A549 (cell line): ENCODE measurements around the gene COL15A1.

Experiments
- CEBPB ChIP-seq, 2 experiments: fragments of >200 bp in 1 of 2; sonication (Bioruptor Twin) in 1 of 2; formaldehyde crosslinking in 1 of 2; IDR thresholded peaks; 2 replicates each; pipeline ENCODE4 v1.6.1; 2012 to 2016
- CTCF ChIP-seq: fragments of >200 bp; sonication (Bioruptor Twin); formaldehyde crosslinking; IDR thresholded peaks from 3 replicates; pipeline ENCODE4 v1.5.1; 2016
- EP300 ChIP-seq, 2 experiments: fragments of >200 bp; sonication (Bioruptor Twin); formaldehyde crosslinking; IDR thresholded peaks; 2 replicates in 1 of 2; 3 replicates in 1 of 2; pipeline ENCODE4 v1.6.1; 2016 to 2017
- HOXA7 ChIP-seq: fragments of 250-450 bp; sonication (Bioruptor Pico); IDR thresholded peaks from 2 replicates; pipeline ENCODE4 v1.5.0; 2020; ENCODE audit warnings: mild to moderate bottlenecking, moderate library complexity
- KDM1A ChIP-seq: fragments of 200-600 bp; sonication (generic); IDR thresholded peaks from 2 replicates; pipeline ENCODE4 v1.6.1; 2016; ENCODE audit warnings: low read depth, mild to moderate bottlenecking
- KDM5A ChIP-seq: fragments of 200-600 bp; sonication (generic); IDR thresholded peaks from 2 replicates; pipeline ENCODE4 v1.6.1; 2016; ENCODE audit warnings: antibody characterized with exemption, mild to moderate bottlenecking
- POLR2A ChIP-seq: IDR thresholded peaks from 2 replicates; pipeline ENCODE4 v1.6.1; 2012; ENCODE audit warnings: mild to moderate bottlenecking, low read length
- POLR2AphosphoS2 ChIP-seq: conservative IDR thresholded peaks from 2 replicates; pipeline ENCODE4 v1.6.1; 2012; ENCODE audit warnings: low read length, improper control_type of control experiment, inconsistent platforms
- RFX5 ChIP-seq: fragments of 450-650 bp; IDR thresholded peaks from 2 replicates; pipeline ENCODE4 v1.7.1; 2014; ENCODE audit warnings: antibody characterized with exemption, mild to moderate bottlenecking, moderate library complexity
- TP53 ChIP-seq: fragments of 250-450 bp; sonication (Bioruptor Pico); IDR thresholded peaks from 2 replicates; pipeline ENCODE4 v1.5.0; 2021; ENCODE audit warnings: mild to moderate bottlenecking, moderate library complexity
- USF2 ChIP-seq: fragments of 450-650 bp; IDR thresholded peaks from 2 replicates; pipeline ENCODE4 v1.6.1; 2014; ENCODE audit warnings: antibody characterized with exemption

- TF ChIP-seq KDM1A (no peak), CEBPB (IDR thresholded peaks at IDR 0.05) (no peak), RFX5 (no peak), EP300 (IDR thresholded peaks at IDR 0.05) (no peak), HOXA7 (CRISPR knock-in tag) (no peak), POLR2A (no peak), CTCF (no peak), KDM5A (no peak), TP53 (CRISPR knock-in tag) (no peak), POLR2AphosphoS2 (no peak), USF2 (no peak)
Observed at GRCh38 chr9:99107421-99107820, 163.7 kb downstream of the COL15A1 start.
